ENCODE results near the gene MBP. TPM values are rescaled to one million over a fixed set of nuclear protein-coding genes. Genes with fewer than 3 reads are reported as not detected.

The MBP gene
- total RNA-seq, 1 donor from 2014 or later, result 90.6 TPM

- intact Hi-C loops (cut with DNase I), result no loop called here
- Histone ChIP-seq H3K4me3 (no peak overlapping the region), H3K27me3 (ENCODE audit: low read depth) (no peaks in the 10 kb centered on the region), H3K36me3 (peaks cover 10% of the 10 kb centered on the region), H3K9me3 (no peaks in the 10 kb centered on the region), H3K27ac (peak overlapping the region; percentile 81), H3K4me1 (peaks cover 85% of the 10 kb centered on the region)
- DNase-seq (peak; percentile 67), ATAC-seq (peak; percentile 85 to 87)
- TF ChIP-seq, protein P1, sequence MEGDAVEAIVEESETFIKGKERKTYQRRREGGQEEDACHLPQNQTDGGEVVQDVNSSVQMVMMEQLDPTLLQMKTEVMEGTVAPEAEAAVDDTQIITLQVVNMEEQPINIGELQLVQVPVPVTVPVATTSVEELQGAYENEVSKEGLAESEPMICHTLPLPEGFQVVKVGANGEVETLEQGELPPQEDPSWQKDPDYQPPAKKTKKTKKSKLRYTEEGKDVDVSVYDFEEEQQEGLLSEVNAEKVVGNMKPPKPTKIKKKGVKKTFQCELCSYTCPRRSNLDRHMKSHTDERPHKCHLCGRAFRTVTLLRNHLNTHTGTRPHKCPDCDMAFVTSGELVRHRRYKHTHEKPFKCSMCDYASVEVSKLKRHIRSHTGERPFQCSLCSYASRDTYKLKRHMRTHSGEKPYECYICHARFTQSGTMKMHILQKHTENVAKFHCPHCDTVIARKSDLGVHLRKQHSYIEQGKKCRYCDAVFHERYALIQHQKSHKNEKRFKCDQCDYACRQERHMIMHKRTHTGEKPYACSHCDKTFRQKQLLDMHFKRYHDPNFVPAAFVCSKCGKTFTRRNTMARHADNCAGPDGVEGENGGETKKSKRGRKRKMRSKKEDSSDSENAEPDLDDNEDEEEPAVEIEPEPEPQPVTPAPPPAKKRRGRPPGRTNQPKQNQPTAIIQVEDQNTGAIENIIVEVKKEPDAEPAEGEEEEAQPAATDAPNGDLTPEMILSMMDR (IDR thresholded peaks at IDR 0.05), result peak; percentile 4
Observed at GRCh38 chr18:77061946-77062517, 70.6 kb downstream of the MBP start.

DNA sequence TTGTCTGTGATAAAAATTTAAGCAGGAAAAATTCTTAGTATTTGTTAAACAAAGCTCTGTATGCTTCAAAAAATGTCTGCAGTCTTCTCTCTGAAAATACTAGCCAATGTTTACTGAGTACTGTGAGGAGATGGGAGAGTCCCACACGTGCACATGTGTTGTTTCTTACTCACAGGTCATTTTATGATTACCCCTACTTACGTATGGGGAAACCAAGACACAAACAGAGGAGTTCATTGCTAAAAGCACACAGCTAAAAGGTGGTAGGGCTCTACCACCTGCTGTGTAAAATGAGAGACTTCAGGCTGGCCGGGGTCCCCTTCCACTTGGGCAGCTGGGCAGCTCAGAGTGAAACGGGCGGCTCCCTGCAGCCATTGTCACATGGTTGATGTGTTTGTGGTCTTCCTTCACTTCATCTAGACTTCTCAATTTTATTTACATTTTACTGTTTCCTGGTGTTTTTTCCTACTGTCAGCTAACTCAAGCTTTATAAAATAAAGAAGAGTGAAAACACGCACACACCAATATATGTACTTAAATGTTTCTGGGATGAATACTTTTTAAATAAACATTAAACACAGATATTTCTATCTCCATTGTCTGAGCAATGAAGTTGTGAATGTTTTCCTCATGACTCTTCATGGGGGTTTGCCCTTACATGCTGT is 71.2 kb downstream of the MBP start:
- Histone ChIP-seq H3K4me3 (no peak overlapping the region), H3K36me3 (peaks cover 10% of the 10 kb centered on the region), H3K9me3 (no peaks in the 10 kb centered on the region), H3K4me1 (peaks cover 85% of the 10 kb centered on the region), H3K27ac (peak overlapping the region; percentile 81), H3K27me3 (ENCODE audit: low read depth) (no peaks in the 10 kb centered on the region)
- intact Hi-C loops (cut with DNase I), result no loop called here
- DNase-seq, result no peak
- ATAC-seq, result no peak
- TF ChIP-seq, protein P1 (IDR thresholded peaks at IDR 0.05), result no peak

GRCh38 chr18:77060151-77060550 is 72.4 kb downstream of the MBP start:
- no peak overlapping the region for H3K27ac ChIP-seq
- H3K36me3 ChIP-seq, result peaks cover 4% of the 10 kb centered on the region
- H3K4me3 ChIP-seq, result no peak overlapping the region
- TF ChIP-seq, protein P1 (IDR thresholded peaks at IDR 0.05), result no peak
- ATAC-seq (no peak), DNase-seq (no peak)
- peaks cover 85% of the 10 kb centered on the region for H3K4me1 ChIP-seq
- intact Hi-C loops (cut with DNase I), result no loop called here
- no peaks in the 10 kb centered on the region for H3K27me3 ChIP-seq (ENCODE audit: low read depth)
- no peaks in the 10 kb centered on the region for H3K9me3 ChIP-seq

DNA sequence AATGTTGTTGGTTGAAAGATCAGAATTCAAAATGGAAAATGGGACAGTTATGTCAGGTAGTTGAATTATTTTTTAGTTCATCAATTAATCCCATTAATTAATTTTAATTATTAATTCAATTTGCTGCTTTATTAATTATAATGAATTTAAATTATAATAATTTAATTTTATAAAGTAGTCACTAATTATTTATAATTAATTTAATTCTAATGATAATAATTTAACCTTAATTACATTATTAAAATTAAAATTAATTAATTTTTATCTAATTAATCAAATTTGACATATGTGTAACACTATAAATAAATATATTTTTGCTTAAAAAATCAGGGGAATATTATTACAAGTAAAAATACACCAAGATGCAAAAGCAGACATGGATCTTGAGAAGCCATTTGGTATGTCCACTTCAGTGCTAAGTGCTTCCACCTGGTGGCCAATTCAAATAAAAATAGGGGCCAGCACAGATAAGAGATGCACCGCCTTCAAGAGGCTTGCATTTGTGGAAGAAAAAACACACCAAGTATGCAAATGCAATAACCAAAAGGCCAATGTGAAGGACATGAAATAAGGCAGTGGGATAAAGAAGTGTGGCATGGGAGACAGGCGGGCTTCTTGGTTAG is 73.2 kb downstream of the MBP start:
- Histone ChIP-seq H3K4me1 (peaks cover 85% of the 10 kb centered on the region), H3K4me3 (no peak overlapping the region), H3K9me3 (no peaks in the 10 kb centered on the region), H3K36me3 (peaks cover 4% of the 10 kb centered on the region), H3K27me3 (ENCODE audit: low read depth) (no peaks in the 10 kb centered on the region), H3K27ac (no peak overlapping the region)
- intact Hi-C loops (cut with DNase I), result no loop called here
- TF ChIP-seq, protein P1 (IDR thresholded peaks at IDR 0.05), result peak; percentile 60
- ATAC-seq (no peak), DNase-seq (no peak)

- ATAC-seq (no peak), DNase-seq (no peak)
- TF ChIP-seq, protein P1 (IDR thresholded peaks at IDR 0.05), result no peak
- intact Hi-C loops (cut with DNase I), result no loop called here
- Histone ChIP-seq H3K27ac (no peak overlapping the region), H3K27me3 (ENCODE audit: low read depth) (no peaks in the 10 kb centered on the region), H3K36me3 (peaks cover 3% of the 10 kb centered on the region), H3K4me1 (peaks cover 94% of the 10 kb centered on the region), H3K4me3 (no peak overlapping the region), H3K9me3 (no peaks in the 10 kb centered on the region)
Observed at GRCh38 chr18:77058290-77058835, 74.2 kb downstream of the MBP start.

All from lower lobe of right lung (tissue), 2 donors.